T follicular helper cell (primary cell): ENCODE measurements around the gene FRG2.
"Not testable (repeated sequence)": the region's sequence is repeated elsewhere in the genome, so short reads cannot be mapped to it uniquely, and the experiment has no call there.

Experiments used
- DNase-seq: peaks from one replicate; pipeline ENCODE4 v3.0.0-alpha.2; 2020; ENCODE audit warnings: low read depth

FRG2 gene

DNA sequence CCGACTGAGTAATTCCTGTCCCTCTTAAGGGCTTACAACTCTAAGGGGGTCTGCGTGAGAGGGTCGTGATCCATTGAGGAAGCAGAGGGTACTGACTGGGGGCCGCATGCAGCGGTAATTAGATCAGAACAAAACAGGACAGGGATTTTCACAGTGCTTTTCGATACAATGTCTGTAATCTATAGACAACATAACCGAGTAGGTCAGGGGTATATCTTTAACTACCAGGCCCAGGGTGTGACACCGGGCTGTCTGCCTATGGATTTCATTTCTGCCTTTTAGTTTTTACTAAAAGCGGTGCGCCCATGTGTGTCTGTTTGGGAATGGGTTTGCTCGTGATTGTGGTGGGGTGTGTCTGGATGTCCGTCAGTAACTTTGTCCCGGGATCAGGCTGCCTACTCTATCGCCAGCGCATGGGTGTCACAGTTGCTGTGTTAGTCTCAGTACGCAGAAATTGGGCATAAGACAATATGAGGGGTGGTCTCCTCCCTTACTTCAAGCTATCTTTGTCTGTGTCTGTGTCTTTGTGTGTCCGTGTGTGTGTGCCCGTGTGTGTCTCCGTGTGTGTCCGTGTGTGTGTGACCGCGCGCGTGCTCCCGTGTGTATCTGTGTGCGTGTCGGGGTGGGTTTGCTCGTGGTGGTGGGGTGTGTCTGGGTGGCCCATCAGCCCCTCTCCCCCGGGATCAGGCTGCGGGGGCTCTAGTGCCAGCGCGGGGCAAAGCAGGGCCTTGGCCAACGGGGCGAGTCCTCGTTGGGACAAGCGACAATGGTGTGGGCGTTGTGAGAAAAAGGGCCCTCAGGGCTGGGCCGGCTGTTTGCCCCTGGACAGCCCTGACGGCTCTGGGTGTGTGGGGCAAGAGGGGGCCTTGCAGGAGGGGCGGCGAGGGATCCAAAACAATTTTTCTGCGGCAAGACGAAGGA lies 10.4 kb downstream of the FRG2 start:
- DNase-seq = no peak

DNA sequence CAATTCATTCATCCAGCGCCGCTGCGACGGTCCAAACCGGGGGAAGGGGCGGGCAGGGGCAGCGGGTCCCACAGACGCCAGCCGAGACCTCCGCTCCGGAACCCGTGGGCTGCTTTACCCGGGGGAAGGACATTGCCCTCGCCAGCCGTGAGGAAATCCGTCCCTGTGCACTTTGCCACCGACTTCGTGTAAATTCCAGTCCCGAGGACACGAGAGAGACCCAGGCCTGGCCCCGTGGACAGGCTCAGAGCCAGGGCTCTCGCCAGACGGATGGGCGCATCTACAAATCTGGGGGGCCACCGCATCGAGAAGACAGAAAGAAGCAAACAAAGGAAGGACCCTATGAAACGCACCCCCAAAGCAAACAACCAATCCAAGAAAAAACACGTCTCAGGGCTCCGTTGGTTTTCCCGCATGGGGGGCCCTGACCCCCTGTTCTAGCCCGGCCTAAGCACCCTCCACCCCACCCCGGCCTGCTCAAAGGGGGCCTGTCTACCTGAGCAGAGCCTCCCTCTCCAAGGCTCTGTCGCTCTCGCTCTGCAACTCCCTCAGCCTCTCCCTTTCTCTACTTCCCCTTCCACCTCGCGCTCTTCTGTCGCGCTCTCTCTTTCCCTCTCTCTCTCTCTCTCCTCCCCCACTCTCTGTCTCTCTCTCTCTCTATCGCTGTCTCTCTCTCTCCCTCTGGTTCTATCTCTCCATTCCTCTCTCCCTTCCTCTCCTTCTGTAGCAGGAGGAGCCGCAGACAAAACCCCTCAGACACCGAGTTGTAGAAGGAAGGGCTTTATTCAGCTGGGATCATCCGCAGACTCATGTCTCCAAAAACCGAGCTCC lies 11.3 kb downstream of the FRG2 start:
- no peak for DNase-seq

DNA sequence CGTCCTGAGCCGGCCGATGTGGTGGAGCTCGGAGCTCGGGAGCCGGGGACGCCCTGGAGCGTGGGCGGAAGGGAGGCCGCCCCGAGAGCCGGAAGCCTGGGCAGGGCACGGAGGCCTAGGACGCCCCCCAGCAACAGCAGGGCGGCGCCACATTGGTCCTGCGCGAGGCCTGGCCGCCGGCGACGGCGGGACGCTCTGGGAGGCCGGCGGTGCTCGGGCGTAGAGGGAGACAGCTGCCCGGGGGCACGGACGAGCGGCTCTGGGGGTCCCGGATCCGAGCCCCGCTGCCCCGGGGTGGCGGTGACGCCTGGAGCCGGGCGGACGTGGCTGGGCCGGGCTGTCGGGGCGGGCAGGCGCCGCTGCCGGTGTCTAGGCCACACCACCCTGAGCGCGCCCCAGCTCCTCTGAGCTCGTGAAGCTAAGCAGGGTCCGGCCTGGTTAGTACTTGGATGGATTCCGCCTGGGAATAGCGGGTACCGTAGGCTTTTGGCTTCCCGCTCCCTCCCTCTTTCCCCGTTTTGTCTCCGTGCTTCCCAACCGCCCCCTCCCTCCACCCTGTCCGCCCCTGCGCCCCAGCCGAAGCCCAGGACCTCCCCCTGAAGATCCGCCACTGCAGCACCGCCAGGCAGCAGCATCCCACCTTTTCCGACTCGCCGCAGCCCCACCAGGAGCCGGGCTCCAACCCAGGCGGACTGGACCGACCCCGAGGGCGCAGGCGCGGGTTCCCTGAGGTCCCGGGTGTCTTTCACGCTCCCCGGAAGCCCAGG lies 12.1 kb downstream of the FRG2 start:
- no peak for DNase-seq

DNA sequence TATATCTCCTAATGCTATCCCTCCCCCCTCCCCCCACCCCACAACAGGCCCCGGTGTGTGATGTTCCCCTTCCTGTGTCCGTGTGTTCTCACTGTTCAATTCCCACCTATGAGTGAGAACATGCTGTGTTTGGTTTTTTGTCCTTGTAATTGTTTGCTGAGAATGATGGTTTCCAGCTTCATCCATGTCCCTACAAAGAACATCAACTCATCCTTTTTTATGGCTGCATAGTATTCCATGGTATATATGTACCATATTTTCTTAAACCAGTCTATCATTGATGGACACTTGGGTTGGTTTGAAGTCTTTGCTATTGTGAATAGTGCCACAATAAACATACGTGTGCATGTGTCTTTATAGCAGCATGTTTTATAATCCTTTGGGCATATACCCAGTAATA lies 37.1 kb downstream of the FRG2 start:
- not testable (repeated sequence) for DNase-seq

DNA sequence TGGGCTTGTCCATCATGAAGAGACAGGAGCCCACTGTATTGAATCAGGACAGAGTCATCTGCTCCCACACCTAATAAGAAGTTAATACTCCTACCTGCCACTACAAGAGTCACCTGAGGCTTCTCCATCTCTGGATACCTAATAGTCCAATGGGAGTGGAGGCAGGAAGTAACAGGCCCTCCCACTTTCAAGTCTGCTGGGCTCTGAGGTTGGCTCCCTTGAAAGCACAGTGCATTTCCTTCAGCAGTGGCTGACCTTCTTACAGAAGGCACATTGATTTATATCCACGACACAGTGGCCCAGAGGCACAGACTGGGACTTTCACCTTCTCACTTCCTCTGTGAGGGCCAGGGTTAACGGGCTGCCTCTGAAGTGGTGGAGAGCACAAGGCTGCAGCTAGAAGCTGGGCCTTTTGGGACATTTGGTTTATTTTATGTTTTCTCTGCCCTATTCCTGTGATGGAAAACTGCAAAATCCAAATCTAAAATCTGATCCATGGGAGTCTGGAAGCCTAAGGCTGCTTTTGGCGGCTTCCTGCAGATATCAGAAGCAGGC lies 38.1 kb downstream of the FRG2 start:
- no peak for DNase-seq

DNA sequence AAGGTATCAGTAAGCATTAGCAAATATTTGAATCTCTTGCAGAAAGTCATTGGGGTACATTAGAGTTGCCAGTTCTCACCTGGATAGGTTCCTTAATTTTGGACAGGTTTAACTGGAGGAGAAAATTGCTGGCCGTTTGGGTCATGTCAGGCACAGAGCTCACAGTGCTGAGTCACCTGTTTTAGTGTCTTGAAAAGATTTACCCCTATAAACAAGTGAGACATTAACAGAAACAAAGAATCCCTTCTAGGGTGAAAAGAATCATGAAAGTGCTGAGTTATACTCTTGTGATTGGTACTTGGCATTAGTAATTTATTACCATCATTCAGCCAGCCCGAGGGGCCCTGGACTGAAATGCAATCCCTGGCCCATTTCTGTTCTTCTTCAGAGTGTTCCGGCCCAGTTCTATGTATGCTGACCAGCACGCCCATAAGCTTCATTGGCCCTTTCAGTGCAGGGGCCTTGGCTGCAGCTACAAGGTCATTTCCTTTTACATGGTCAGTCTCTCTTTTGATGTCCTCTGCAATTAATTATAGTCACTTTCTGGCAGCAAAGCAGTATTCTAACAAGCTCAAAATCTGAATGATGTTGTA lies 41.3 kb downstream of the FRG2 start:
- not testable (repeated sequence) for DNase-seq

DNA sequence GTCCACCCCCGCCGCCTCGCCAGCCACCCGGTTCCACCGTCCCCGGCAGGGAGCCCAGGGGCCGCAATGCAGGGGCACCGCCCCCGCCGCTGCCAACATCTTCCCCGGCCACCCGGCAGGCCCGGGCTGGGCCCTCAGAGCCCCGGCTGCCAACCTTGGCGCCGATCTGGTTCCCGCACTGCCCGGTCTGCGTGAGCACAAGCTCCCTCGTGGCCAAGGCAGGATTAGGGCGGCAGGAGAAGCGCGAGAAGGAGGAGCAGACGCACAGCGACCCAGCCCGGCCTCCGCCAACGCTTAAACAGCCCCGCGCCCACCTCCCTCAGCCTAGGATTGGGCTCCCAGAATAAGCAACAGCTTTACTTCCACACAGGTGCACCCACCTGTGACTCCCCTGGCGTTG lies 42.4 kb downstream of the FRG2 start:
- DNase-seq = not testable (repeated sequence)

DNA sequence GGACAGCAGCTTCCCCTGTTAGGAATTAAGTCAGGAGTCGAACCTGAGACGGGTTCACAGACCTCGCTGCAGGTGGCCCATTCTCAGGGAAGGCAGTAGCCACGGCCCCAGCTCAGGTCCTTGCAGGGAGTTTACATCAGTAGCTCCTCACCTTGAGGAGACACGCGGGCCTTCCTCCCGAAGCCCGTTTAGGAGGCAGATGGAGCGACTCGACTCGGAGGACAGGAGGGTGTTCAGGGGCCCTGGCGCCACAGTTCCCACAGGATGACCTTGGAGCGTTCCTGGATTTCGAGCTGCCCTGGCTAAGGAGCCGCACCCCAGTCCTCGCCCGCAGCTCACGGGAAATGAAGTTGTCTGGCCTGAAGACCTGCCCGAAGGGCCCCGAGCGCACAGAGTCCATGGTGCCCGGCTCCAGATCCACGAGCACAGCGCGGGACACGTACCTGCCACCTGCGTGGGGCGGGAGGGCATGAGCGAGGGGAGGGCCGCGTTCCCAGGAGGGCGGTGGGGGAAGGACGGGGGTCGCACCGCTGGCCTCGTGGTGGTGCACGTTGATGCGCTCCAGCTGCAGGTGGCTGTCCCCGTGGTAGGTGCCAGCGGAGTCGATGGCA lies 43.0 kb downstream of the FRG2 start:
- DNase-seq = not testable (repeated sequence)

DNA sequence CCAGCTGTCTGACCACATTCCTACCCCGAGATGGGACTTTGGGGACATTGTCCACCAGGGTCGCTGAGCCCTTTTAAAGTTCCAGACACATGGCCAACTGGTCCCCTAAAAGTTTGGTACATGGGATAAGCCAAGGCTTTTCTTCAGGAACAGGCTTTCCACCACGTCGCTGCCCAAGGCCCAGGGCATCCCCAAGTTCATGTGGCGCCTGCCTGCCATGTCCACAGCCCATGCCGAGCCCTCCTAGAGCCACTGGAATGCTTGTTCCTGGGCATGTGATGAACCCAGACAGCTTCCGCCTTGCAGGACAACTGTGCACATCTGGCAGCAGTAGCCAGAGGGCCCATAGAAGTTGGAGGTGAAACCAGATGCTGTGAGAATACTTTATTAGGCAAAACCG lies 45.1 kb downstream of the FRG2 start:
- DNase-seq = no peak

DNA sequence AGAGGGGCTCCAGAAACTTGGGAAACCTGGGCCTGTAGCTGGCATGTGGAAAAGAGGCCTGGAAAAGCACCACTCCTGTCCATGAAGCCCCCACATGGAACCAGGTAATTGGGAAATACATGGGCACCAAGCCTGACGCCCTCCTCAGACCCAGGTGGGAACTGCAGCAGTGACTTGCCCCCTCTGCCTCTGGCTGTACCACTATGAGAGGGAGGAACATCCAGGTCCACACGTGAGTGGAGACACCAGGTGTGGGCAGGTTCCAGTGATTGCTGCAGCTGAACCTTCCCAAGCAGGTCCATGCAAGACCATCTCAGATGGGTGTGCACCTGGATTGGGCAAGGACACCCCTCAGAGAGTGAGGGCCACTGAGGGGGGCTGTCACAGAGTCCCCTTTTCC lies 46.8 kb downstream of the FRG2 start:
- not testable (repeated sequence) for DNase-seq

DNA sequence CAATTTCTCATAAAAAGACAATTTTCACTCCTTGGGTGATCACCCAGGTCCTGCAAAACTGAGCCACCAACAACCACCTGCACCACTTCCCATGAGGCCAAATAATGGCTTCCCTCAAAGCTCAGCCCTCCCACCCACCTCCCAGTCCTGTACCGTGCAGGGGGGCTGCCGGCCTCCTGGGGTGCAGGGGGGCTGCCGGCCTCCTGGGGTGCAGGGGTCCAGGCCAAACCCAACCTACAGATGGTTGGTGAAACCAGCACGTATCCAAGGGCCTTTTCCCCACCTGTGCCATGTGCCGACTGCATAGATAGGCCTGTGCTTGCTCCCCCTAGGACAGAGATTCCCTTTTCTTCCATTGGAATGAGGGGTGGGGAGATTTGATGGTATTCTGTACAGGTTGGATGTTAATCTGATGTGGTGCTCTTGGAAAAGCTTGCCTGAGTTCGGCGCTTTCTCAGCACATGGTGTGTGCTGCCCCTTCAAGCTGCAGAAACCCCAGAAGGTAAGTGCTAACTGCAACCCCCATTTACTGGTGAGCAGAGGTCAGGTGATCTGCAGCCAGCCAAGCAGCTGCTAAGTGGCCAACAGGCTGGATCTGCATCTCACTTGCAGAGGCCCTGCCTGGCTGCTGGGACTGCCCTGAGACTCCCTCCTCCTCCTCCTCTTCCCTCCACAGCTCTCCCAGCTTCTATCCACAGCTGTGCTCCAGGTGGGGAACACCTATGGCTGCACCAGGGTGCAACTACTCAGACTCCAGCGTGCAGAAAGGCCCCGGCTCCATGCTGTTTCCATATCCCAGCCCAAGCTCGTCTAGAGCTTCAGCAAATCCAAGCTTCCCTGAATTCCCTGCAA lies 47.6 kb downstream of the FRG2 start:
- DNase-seq = no peak
